ENCODE data around the gene UNC13A.

UNC13A gene

DNA sequence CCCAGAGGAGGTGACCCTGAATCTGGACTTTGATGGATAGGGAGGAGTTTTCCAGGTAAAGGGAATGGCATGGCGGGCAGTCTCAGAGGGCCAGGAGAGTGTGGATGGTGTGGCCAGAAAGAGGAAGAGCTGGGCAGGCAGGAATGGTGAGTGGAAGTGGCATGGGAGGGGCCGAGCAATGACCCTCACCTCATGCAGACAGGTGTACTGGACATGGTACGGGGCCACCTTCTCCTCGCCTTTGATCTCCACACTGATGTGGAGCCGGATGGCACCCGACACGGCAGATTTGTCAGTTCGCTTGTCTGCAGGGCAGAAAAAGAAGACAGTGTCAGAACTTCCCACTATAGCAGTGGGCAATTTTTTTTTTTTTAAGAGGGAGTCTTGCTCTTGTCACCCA is 45.5 kb downstream of the UNC13A start:
- H3K4me1 ChIP-seq (ENCODE audit: control insufficient read depth, insufficient read depth, low read length) = no peaks in the 10 kb centered on the region
- no peak overlapping the region for H3K4me3 ChIP-seq (ENCODE audit: low read length)
- no peaks in the 10 kb centered on the region for H3K36me3 ChIP-seq (ENCODE audit: insufficient read depth, low read length)
- H3K9me3 ChIP-seq (replicated peaks; ENCODE audit: low read length) = no peaks in the 10 kb centered on the region
- H3K4me2 ChIP-seq (ENCODE audit: low read length) = no peak overlapping the region
- peaks cover 9% of the 10 kb centered on the region for H3K27me3 ChIP-seq (ENCODE audit: control insufficient read depth, insufficient read depth, low read length)
- no peak overlapping the region for H3K9ac ChIP-seq (ENCODE audit: low read depth, low read length)

DNA sequence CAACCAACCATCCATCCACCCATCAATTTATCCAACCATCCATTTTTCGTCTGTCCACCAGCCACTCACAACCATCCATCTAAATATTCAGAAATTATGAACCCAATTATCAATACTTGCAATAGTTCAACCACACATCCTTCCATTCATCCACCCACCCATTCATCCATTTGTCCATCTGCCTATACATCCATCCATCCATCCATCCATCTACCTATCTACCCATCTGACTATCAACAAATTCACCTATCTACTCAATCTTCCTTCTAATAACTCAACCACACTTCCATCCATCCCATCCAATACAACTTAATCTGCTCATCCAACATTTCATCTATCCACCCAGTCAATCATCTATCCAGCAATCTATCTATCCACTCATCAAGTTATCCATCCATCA is 46.3 kb downstream of the UNC13A start:
- Histone ChIP-seq H3K4me2 (ENCODE audit: low read length) (no peak overlapping the region), H3K4me3 (ENCODE audit: low read length) (no peak overlapping the region), H3K36me3 (ENCODE audit: insufficient read depth, low read length) (no peaks in the 10 kb centered on the region), H3K4me1 (ENCODE audit: control insufficient read depth, insufficient read depth, low read length) (no peaks in the 10 kb centered on the region), H3K9me3 (replicated peaks; ENCODE audit: low read length) (no peaks in the 10 kb centered on the region), H3K9ac (ENCODE audit: low read depth, low read length) (no peak overlapping the region), H3K27me3 (ENCODE audit: control insufficient read depth, insufficient read depth, low read length) (peaks cover 9% of the 10 kb centered on the region)

DNA sequence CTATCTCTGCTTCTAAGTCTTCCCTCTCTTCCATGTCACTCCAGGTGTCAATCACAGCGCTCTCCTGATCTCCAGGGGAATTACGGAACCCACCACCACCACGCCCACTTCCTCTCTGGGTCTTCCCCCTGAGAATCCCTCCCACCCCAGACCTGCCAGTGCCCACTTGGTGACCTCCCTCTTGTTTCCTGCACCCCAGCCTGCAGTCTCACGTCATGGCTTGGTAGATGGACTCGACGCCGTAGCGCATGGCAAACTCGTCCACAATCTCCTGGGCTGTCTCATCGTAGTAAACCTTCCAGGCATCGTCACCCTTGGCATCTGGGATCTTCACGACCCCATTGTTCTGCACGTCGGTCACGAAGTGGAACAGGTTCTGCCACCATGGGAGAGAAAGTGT is 47.0 kb downstream of the UNC13A start:
- H3K9me3 ChIP-seq (replicated peaks; ENCODE audit: low read length) = no peaks in the 10 kb centered on the region
- no peaks in the 10 kb centered on the region for H3K36me3 ChIP-seq (ENCODE audit: insufficient read depth, low read length)
- H3K9ac ChIP-seq (ENCODE audit: low read depth, low read length) = no peak overlapping the region
- no peak overlapping the region for H3K4me3 ChIP-seq (ENCODE audit: low read length)
- peaks cover 9% of the 10 kb centered on the region for H3K27me3 ChIP-seq (ENCODE audit: control insufficient read depth, insufficient read depth, low read length)
- no peak overlapping the region for H3K4me2 ChIP-seq (ENCODE audit: low read length)
- H3K4me1 ChIP-seq (ENCODE audit: control insufficient read depth, insufficient read depth, low read length) = no peaks in the 10 kb centered on the region

DNA sequence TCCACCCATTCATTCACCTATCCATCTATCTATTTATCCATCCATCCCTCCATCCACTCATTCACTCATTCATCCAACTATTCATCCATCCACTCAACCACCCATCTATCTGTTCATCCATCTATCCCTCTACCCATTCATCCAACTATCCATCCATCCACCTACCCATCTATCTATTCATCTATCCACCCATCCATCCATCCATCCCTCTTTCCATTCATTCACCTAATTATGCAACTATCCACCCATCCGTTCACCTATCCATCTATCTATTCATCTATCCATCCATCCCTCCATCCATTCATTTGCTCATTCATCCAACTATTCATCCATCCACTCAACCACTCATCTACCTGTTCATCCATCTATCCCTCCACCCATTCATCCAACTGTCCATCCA is 54.5 kb downstream of the UNC13A start:
- no peaks in the 10 kb centered on the region for H3K36me3 ChIP-seq (ENCODE audit: insufficient read depth, low read length)
- H3K4me3 ChIP-seq (ENCODE audit: low read length) = no peak overlapping the region
- no peaks in the 10 kb centered on the region for H3K9me3 ChIP-seq (replicated peaks; ENCODE audit: low read length)
- no peak overlapping the region for H3K9ac ChIP-seq (ENCODE audit: low read depth, low read length)
- peaks cover 4% of the 10 kb centered on the region for H3K27me3 ChIP-seq (ENCODE audit: control insufficient read depth, insufficient read depth, low read length)
- no peak overlapping the region for H3K4me2 ChIP-seq (ENCODE audit: low read length)
- H3K4me1 ChIP-seq (ENCODE audit: control insufficient read depth, insufficient read depth, low read length) = no peaks in the 10 kb centered on the region

DNA sequence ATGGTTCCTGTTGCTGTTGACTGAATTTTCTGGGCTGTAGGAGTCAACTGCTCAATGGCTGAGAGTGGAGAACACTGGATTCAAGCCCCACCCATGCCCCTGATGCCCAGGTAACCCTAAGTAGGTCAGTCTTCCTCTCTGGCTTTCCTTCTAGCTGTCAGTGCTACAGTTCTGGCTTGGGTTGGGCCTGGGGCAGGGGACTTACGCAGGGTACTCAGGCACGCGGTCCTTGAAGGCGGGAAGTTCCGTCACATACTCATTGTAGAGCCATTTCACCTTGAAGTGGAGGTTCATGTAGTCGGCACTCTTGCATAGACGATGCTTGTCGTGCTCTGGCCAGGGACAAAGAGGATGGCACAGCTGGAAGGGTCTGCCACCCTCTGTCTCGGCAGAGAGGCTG is 55.6 kb downstream of the UNC13A start:
- Histone ChIP-seq H3K4me2 (ENCODE audit: low read length) (no peak overlapping the region), H3K9me3 (replicated peaks; ENCODE audit: low read length) (no peaks in the 10 kb centered on the region), H3K27me3 (ENCODE audit: control insufficient read depth, insufficient read depth, low read length) (peaks cover 4% of the 10 kb centered on the region), H3K4me1 (ENCODE audit: control insufficient read depth, insufficient read depth, low read length) (no peaks in the 10 kb centered on the region), H3K4me3 (ENCODE audit: low read length) (no peak overlapping the region), H3K9ac (ENCODE audit: low read depth, low read length) (no peak overlapping the region), H3K36me3 (ENCODE audit: insufficient read depth, low read length) (no peaks in the 10 kb centered on the region)

DNA sequence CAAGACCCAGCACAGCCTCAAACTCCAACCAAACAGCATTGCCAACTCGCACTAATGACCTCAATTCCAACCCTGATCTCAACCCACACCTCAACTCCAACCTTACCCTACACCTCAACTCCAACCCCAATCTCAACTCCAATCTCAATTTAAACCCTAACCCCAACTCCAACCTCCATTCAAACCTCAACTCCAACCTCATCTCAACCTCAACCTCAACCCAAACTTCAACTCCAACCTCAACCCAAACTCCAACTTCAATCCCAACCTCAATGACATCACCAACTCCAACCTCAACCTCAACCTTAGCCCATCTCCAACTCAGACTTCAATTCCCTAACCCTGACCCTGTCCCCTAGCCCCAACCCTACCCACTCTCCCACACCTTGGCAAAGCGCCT is 58.4 kb downstream of the UNC13A start:
- H3K4me1 ChIP-seq (ENCODE audit: control insufficient read depth, insufficient read depth, low read length) = no peaks in the 10 kb centered on the region
- no peak overlapping the region for H3K9ac ChIP-seq (ENCODE audit: low read depth, low read length)
- no peaks in the 10 kb centered on the region for H3K9me3 ChIP-seq (replicated peaks; ENCODE audit: low read length)
- H3K4me2 ChIP-seq (ENCODE audit: low read length) = no peak overlapping the region
- peaks cover 4% of the 10 kb centered on the region for H3K27me3 ChIP-seq (ENCODE audit: control insufficient read depth, insufficient read depth, low read length)
- H3K36me3 ChIP-seq (ENCODE audit: insufficient read depth, low read length) = no peaks in the 10 kb centered on the region
- H3K4me3 ChIP-seq (ENCODE audit: low read length) = no peak overlapping the region

DNA sequence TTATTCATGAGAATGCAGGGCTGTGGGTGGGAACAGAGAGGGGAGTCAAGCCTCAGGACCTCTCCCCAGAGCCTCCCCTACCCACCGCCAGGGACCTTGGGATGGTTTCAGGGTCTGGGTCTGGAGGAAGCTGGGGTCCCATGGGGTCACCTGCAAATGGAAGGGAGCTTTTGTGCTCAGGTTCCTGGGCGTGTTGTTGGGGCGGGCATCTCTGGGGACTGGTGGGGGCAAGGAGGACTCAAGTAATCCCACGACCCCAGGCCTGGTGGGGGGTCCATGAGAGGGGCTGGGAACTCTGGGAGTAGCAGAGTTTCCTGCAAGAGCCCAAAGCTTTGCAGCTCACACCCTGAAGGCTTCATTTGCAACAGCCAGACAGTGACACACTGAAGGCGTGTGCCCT is 60.2 kb downstream of the UNC13A start:
- Histone ChIP-seq H3K9ac (ENCODE audit: low read depth, low read length) (no peak overlapping the region), H3K4me3 (ENCODE audit: low read length) (no peak overlapping the region), H3K36me3 (ENCODE audit: insufficient read depth, low read length) (no peaks in the 10 kb centered on the region), H3K4me2 (ENCODE audit: low read length) (no peak overlapping the region), H3K4me1 (ENCODE audit: control insufficient read depth, insufficient read depth, low read length) (no peaks in the 10 kb centered on the region), H3K27me3 (ENCODE audit: control insufficient read depth, insufficient read depth, low read length) (peaks cover 4% of the 10 kb centered on the region), H3K9me3 (replicated peaks; ENCODE audit: low read length) (no peaks in the 10 kb centered on the region)

DNA sequence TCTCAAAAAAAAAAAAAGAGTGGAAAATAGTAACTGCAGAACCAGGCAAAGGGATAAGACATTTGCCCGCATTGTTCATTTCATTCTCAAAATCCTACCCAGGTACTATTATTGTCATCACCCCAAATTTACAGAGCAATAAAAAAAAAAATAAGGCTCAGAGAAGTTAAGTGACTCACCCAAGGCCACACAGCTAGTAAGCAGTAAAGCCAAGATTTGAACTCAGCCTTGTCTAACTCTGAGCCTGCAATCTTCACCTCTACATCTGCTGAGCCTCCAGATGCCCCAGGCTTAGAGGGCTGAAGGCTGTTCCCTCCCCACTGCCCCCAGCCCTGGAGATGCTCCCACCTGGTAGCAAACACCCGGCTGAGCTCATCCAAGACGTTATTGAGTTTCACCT is 61.0 kb downstream of the UNC13A start:
- no peaks in the 10 kb centered on the region for H3K36me3 ChIP-seq (ENCODE audit: insufficient read depth, low read length)
- H3K4me1 ChIP-seq (ENCODE audit: control insufficient read depth, insufficient read depth, low read length) = no peaks in the 10 kb centered on the region
- H3K27me3 ChIP-seq (ENCODE audit: control insufficient read depth, insufficient read depth, low read length) = peaks cover 4% of the 10 kb centered on the region
- no peak overlapping the region for H3K4me3 ChIP-seq (ENCODE audit: low read length)
- no peak overlapping the region for H3K4me2 ChIP-seq (ENCODE audit: low read length)
- H3K9me3 ChIP-seq (replicated peaks; ENCODE audit: low read length) = no peaks in the 10 kb centered on the region
- no peak overlapping the region for H3K9ac ChIP-seq (ENCODE audit: low read depth, low read length)

DNA sequence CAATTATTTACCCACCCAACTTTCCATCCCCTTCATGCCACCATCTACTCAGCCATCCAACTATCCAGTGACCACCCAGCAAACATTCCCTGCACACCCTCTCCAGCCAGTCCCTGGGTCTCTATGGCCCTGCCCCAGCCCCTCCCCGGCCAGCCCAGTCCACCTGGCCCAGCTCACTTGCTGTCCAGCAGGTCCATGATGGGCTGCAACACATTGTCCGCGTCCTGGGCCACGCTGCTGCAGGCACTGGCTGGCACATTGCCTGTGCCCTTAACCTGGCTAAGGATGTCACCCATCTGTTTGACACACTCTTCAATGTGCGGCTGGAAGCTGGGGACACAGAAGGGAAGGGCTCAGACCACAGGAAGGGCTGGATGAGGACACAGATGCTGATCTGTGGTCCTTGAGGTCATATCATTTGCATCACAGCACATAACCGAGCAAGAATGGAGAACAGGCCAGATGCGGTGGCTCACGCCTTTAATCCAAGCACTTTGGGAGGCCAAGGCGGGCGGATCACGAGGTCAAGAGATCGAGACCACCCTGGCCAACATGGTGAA is 61.6 kb downstream of the UNC13A start:
- Histone ChIP-seq H3K36me3 (ENCODE audit: insufficient read depth, low read length) (no peaks in the 10 kb centered on the region), H3K27me3 (ENCODE audit: control insufficient read depth, insufficient read depth, low read length) (peaks cover 4% of the 10 kb centered on the region), H3K9me3 (replicated peaks; ENCODE audit: low read length) (peaks cover 4% of the 10 kb centered on the region), H3K4me1 (ENCODE audit: control insufficient read depth, insufficient read depth, low read length) (no peaks in the 10 kb centered on the region), H3K9ac (ENCODE audit: low read depth, low read length) (no peak overlapping the region), H3K4me2 (ENCODE audit: low read length) (no peak overlapping the region), H3K4me3 (ENCODE audit: low read length) (no peak overlapping the region)

DNA sequence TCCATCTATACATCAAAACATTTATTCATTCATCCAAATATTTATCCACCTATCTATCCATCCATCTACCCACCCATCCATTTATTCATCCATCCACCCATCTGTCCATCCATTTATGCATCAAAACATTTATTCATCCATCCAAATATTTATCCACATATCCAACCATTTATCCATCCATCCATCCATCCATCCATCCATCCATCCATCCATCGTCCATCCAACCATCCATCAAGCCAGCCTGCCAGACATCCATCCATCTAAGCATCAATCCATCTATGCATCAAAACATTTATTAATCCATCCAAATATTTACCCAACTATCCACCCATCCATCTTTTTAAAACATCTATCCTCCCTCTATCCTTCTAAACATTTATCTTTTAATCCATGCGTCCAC is 62.2 kb downstream of the UNC13A start:
- no peak overlapping the region for H3K9ac ChIP-seq (ENCODE audit: low read depth, low read length)
- no peak overlapping the region for H3K4me3 ChIP-seq (ENCODE audit: low read length)
- H3K9me3 ChIP-seq (replicated peaks; ENCODE audit: low read length) = peaks cover 4% of the 10 kb centered on the region
- no peak overlapping the region for H3K4me2 ChIP-seq (ENCODE audit: low read length)
- no peaks in the 10 kb centered on the region for H3K36me3 ChIP-seq (ENCODE audit: insufficient read depth, low read length)
- peaks cover 4% of the 10 kb centered on the region for H3K27me3 ChIP-seq (ENCODE audit: control insufficient read depth, insufficient read depth, low read length)
- H3K4me1 ChIP-seq (ENCODE audit: control insufficient read depth, insufficient read depth, low read length) = no peaks in the 10 kb centered on the region

DNA sequence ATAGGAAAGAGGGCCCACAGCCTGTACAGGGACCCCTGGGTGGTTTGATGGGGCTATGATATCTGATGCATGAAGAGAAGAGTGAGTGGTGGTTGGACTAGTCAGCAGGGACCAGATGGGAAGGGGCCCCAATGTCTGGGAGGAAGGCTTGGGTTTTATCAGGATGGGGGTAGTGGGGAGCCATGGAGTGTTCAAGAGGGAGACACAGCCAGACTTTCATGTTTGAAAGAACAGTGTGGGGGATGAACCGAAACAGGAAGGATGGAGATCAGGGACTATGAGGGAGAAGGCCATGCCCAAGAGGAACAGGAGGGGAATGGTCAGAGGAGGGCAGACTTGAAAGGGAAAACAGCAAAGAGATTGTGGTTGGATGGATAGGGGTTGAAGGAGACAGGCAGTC is 63.1 kb downstream of the UNC13A start:
- Histone ChIP-seq H3K9ac (ENCODE audit: low read depth, low read length) (no peak overlapping the region), H3K27me3 (ENCODE audit: control insufficient read depth, insufficient read depth, low read length) (peaks cover 4% of the 10 kb centered on the region), H3K9me3 (replicated peaks; ENCODE audit: low read length) (peaks cover 4% of the 10 kb centered on the region), H3K4me2 (ENCODE audit: low read length) (no peak overlapping the region), H3K4me3 (ENCODE audit: low read length) (no peak overlapping the region), H3K4me1 (ENCODE audit: control insufficient read depth, insufficient read depth, low read length) (no peaks in the 10 kb centered on the region), H3K36me3 (ENCODE audit: insufficient read depth, low read length) (no peaks in the 10 kb centered on the region)

DNA sequence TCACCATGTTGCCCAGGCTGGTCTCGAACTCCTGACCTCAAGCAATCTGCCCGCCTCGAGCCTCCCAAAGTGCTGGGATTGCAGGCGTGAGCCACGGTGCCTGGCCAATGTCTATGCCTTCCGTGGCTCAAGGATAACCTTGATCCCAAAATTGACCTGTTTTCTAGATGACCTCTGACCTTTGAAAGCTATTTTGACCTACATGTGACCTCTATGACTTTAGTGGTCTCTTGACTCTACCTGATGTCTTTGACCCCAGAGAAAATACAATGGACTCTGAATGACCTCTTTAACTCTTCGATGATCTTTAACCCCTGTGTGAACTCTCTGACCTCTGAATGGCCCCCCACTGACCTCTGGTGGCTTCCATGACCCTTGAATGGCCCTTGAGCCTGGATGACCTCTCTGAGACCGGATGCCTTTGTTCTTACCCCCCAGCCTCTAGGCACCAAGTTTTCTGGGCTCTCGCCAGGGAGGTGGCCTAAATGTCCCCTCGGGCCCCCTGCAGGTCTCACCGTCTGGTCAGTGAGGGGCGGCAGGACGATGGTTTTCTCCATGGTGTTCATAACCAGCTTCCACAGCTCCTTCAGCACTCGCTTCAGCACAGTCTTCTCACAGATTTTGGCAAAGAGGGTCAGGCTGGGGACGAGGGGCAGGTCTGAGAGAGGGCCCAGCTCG is 63.7 kb downstream of the UNC13A start:
- Histone ChIP-seq H3K4me2 (ENCODE audit: low read length) (no peak overlapping the region), H3K9me3 (replicated peaks; ENCODE audit: low read length) (peaks cover 4% of the 10 kb centered on the region), H3K27me3 (ENCODE audit: control insufficient read depth, insufficient read depth, low read length) (peaks cover 3% of the 10 kb centered on the region), H3K4me3 (ENCODE audit: low read length) (no peak overlapping the region), H3K4me1 (ENCODE audit: control insufficient read depth, insufficient read depth, low read length) (no peaks in the 10 kb centered on the region), H3K36me3 (ENCODE audit: insufficient read depth, low read length) (no peaks in the 10 kb centered on the region), H3K9ac (ENCODE audit: low read depth, low read length) (no peak overlapping the region)
